GM23338 (cell line): Measurements from ENCODE around the gene POLE. TPM values are rescaled to one million over a fixed set of nuclear protein-coding genes. Genes with fewer than 3 reads are reported as not detected.

Experiments used
- ATAC-seq: fragments of 200-7000 bp; cut with Tn5 transposase; 3 replicates; pipeline ENCODE4 v1.9.1; 2020
- DNase-seq: peaks from one replicate; pipeline ENCODE4 v3.0.0-alpha.2; 2015; ENCODE audit warnings: low spot score
- H2AFZ ChIP-seq: fragments of 200-600 bp; sonication (generic); 2 replicates; pipeline ENCODE4 v1.8.0; 2016; ENCODE audit warnings: antibody characterized with exemption, mild to moderate bottlenecking, moderate library complexity
- H3F3A ChIP-seq: fragments of 200-600 bp; sonication (generic); replicated peaks from 2 replicates; pipeline ENCODE4 v1.8.0; 2017; ENCODE audit warnings: antibody characterized with exemption, mixed run types, low read depth
- H3K27ac ChIP-seq: fragments of 200-600 bp; sonication (generic); 2 replicates; pipeline ENCODE4 v1.6.1; 2016; ENCODE audit warnings: low read depth
- H3K27me3 ChIP-seq: fragments of 200-600 bp; sonication (generic); 2 replicates; pipeline ENCODE4 v1.8.0; 2016; ENCODE audit warnings: mild to moderate bottlenecking, mixed run types, moderate library complexity; ENCODE audit not compliant: insufficient read depth
- H3K36me3 ChIP-seq: fragments of 200-600 bp; sonication (generic); 2 replicates; pipeline ENCODE4 v1.8.0; 2016; ENCODE audit warnings: mild to moderate bottlenecking; ENCODE audit not compliant: insufficient read depth
- H3K4me1 ChIP-seq: fragments of 200-600 bp; sonication (generic); 2 replicates; pipeline ENCODE4 v1.8.0; 2016; ENCODE audit warnings: mild to moderate bottlenecking, moderate library complexity; ENCODE audit not compliant: insufficient read depth
- H3K4me2 ChIP-seq: fragments of 200-600 bp; sonication (generic); 2 replicates; pipeline ENCODE4 v1.7.1; 2017; ENCODE audit warnings: mixed run types
- H3K4me3 ChIP-seq: fragments of 200-600 bp; sonication (generic); 2 replicates; pipeline ENCODE4 v1.6.1; 2016; ENCODE audit warnings: mixed run types
- H3K79me2 ChIP-seq: fragments of 200-600 bp; sonication (generic); replicated peaks from 2 replicates; pipeline ENCODE4 v1.8.0; 2017; ENCODE audit warnings: mild to moderate bottlenecking; ENCODE audit not compliant: insufficient read depth
- H3K9me2 ChIP-seq: fragments of 200-600 bp; sonication (generic); 2 replicates; pipeline ENCODE4 v1.8.0; 2017; ENCODE audit not compliant: insufficient read depth
- H4K20me1 ChIP-seq: fragments of 200-600 bp; sonication (generic); replicated peaks from 2 replicates; pipeline ENCODE4 v1.8.0; 2017; ENCODE audit warnings: mild to moderate bottlenecking; ENCODE audit not compliant: insufficient read depth
- H3K27ac Mint-ChIP-seq: 2 replicates; pipeline ENCODE4 v1.8.0; 2020; ENCODE audit warnings: inconsistent platforms, mild to moderate bottlenecking, moderate library complexity, mixed read lengths
- H3K27me3 Mint-ChIP-seq: 3 replicates; pipeline ENCODE4 v1.8.0; 2022; ENCODE audit warnings: low read depth, mild to moderate bottlenecking, moderate library complexity, mixed read lengths, inconsistent platforms; ENCODE audit not compliant: insufficient read depth, poor library complexity
- H3K36me3 Mint-ChIP-seq: 3 replicates; pipeline ENCODE4 v1.8.0; 2021; ENCODE audit warnings: low read depth, mild to moderate bottlenecking, inconsistent platforms, moderate library complexity, mixed read lengths
- H3K4me1 Mint-ChIP-seq: 3 replicates; pipeline ENCODE4 v1.8.0; 2020; ENCODE audit warnings: mild to moderate bottlenecking, inconsistent platforms, mixed read lengths
- H3K4me3 Mint-ChIP-seq: 3 replicates; pipeline ENCODE4 v1.8.0; 2021; ENCODE audit warnings: moderate library complexity, mild to moderate bottlenecking, inconsistent platforms, mixed read lengths
- H3K9me3 Mint-ChIP-seq: 3 replicates; pipeline ENCODE4 v1.8.0; 2020; ENCODE audit warnings: moderate library complexity, mild to moderate bottlenecking, inconsistent platforms, mixed read lengths
- CREB1 ChIP-seq: fragments of 250-450 bp; sonication (Bioruptor Pico); IDR thresholded peaks from 2 replicates; pipeline ENCODE4 v1.5.0; 2020; ENCODE audit warnings: low read depth, mild to moderate bottlenecking, moderate library complexity
- CTCF ChIP-seq, 2 experiments: fragments of 200-600 bp in 1 of 2; sonication (generic) in 1 of 2; conservative IDR thresholded peaks; 2 replicates each; pipeline versions ENCODE4 v1.5.1 to v1.6.1; 2016 to 2017; ENCODE audit warnings: antibody characterized with exemption in 2 of 2, low read depth in 2 of 2, mild to moderate bottlenecking in 2 of 2, moderate library complexity in 1 of 2
- EZH2 ChIP-seq: fragments of 200-600 bp; sonication (generic); IDR thresholded peaks from one replicate; pipeline ENCODE4 v1.8.0; 2017; ENCODE audit warnings: antibody characterized with exemption, mild to moderate bottlenecking, low read depth; ENCODE audit not compliant: unreplicated experiment
- JUNB ChIP-seq: IDR thresholded peaks from one replicate; pipeline ENCODE4 v1.6.1; 2016; ENCODE audit warnings: antibody characterized with exemption; ENCODE audit not compliant: unreplicated experiment
- POLR2AphosphoS5 ChIP-seq: IDR thresholded peaks from 2 replicates; pipeline ENCODE4 v1.6.1; 2016; ENCODE audit warnings: antibody characterized with exemption, low read depth
- STAT1 ChIP-seq: IDR thresholded peaks from one replicate; pipeline ENCODE4 v1.6.1; 2016; ENCODE audit warnings: antibody characterized with exemption; ENCODE audit not compliant: unreplicated experiment
- ZNF331 ChIP-seq: fragments of 250-450 bp; sonication (Bioruptor Pico); IDR thresholded peaks from 2 replicates; pipeline ENCODE4 v1.5.0; 2020; ENCODE audit warnings: low read depth, mild to moderate bottlenecking, moderate library complexity
- ZNF462 ChIP-seq: fragments of 250-450 bp; sonication (Bioruptor Pico); IDR thresholded peaks from 2 replicates; pipeline ENCODE4 v1.5.0; 2020; ENCODE audit warnings: mild to moderate bottlenecking, moderate library complexity
- polyA plus RNA-seq: library from polyadenylated mRNA; unstranded; fragments of >200 nt; fragmentation: Nextera tagmentation; extraction: Ambion mirVana; gene quantifications from 2 replicates; pipeline ENCODE4 v1.2.1, GENCODE V29; 2016
- total RNA-seq: library from RNA; depleted of rRNA; stranded (reverse); fragments of >200 nt; shearing (Covaris generic); gene quantifications from 2 replicates; pipeline ENCODE4 v1.2.3, GENCODE V29; 2014

Gene POLE
- total and polyA plus RNA-seq, 2 experiments from 2014 or later, result 33.6 to 125 TPM

- DNase-seq, result no peak
- Mint-ChIP-seq H3K36me3 (no peaks in the 10 kb centered on the region), H3K27ac (no peak overlapping the region), H3K4me1 (peaks cover 12% of the 10 kb centered on the region), H3K4me3 (no peak overlapping the region), H3K9me3 (no peaks in the 10 kb centered on the region), H3K27me3 (peaks cover 73% of the 10 kb centered on the region)
- Histone ChIP-seq H3K36me3 (no peaks in the 10 kb centered on the region), H3F3A (peaks cover 10% of the 10 kb centered on the region; the same call in 1 of the 2 replicates), H3K27me3 (peaks cover 80% of the 10 kb centered on the region), H3K4me1 (no peaks in the 10 kb centered on the region), H3K9me2 (no peaks in the 10 kb centered on the region), H2AFZ (no peak overlapping the region), H3K4me2 (no peak overlapping the region), H3K4me3 (no peak overlapping the region), H4K20me1 (no peaks in the 10 kb centered on the region), H3K27ac (no peak overlapping the region), H3K79me2 (no peaks in the 10 kb centered on the region)
- no peak for ATAC-seq
- no peak for TF ChIP-seq JUNB
- no peak for TF ChIP-seq CREB1 (CRISPR knock-in tag)
- no peak for TF ChIP-seq ZNF462 (CRISPR knock-in tag)
- TF ChIP-seq ZNF331, result no peak
- no peak for TF ChIP-seq STAT1
- TF ChIP-seq EZH2, result no peak
- no peak for TF ChIP-seq POLR2AphosphoS5
- TF ChIP-seq CTCF (conservative IDR thresholded peaks at IDR 0.05; ENCODE audit: low read depth in 2 of 2), result no peak
Observed at GRCh38 chr12:132604668-132605441, 82.3 kb downstream of the POLE start.
